LoVo (cell line): ENCODE measurements around the gene MAPK8IP1.

Experiments used
- DNase-seq: peaks from one replicate; pipeline ENCODE4 v3.0.0-alpha.2; 2016; ENCODE audit warnings: low spot score

MAPK8IP1 gene

DNA sequence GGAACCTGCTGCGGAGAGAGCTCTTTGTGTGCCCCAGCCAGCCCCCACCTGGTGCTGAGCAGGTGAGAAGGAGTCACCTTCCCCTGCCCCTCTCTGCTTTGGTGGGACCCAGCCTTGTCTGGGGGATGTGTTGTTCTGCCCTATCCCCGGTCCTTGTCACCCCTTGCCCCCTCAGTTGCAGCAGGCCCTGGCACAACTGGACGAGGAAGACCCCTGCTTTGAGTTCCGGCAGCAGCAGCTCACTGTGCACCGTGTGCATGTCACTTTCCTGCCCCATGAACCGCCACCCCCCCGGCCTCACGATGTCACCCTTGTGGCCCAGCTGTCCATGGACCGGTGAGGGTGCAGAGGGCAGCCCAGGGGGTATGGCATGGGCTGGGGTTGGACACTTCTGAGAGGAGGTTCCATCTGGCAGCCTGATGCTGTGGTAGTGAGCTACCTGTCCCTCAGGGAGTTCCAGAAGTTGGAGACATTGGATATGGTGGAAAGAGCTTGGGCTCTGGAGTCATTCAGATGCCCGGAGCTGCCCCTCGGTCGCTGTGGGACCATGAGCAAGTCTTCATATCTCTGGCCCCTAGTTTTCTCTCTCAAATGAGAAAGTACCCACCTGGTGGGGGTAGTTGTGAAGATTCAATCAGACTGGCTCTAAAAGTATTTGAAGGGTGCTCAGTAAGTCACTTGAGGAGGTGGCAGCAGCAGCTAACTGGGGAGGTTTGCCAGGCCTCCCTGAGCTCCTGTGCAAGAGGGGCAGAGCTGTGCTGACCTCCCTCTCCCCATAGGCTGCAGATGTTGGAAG lies 41.3 kb downstream of the MAPK8IP1 start:
- DNase-seq = no peak

DNA sequence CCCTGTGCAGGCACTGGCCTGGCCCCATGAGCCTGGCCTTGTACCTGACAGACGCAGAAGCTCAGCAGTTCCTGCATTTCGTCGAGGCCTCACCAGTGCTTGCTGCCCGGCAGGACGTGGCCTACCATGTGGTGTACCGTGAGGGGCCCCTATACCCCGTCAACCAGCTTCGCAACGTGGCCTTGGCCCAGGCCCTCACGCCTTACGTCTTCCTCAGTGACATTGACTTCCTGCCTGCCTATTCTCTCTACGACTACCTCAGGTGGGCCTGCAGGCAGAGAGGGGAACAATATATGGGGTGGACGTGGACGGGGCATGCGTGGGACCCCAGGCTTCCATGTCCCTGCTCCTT lies 41.9 kb downstream of the MAPK8IP1 start:
- no peak for DNase-seq

DNA sequence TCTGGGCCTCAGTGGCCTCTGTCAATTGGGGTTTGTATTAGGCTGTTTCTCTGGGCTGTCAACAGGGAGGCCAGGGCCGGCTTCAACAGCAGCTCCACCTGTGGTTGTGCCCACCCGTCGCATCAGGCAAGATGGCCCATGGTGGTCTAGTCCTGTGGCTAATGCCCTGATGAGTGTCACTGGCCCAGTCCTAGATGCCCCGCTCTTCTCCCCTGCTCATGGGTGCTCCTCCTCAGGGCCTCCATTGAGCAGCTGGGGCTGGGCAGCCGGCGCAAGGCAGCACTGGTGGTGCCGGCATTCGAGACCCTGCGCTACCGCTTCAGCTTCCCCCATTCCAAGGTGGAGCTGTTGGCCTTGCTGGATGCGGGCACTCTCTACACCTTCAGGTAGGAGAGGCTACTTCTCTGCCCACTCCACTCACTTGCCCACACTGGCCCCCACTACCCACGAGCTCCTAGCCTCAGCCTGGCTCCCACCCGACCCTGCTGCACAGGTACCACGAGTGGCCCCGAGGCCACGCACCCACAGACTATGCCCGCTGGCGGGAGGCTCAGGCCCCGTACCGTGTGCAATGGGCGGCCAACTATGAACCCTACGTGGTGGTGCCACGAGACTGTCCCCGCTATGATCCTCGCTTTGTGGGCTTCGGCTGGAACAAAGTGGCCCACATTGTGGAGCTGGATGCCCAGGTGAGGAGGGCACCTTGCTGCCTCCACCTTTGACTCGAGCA lies 42.4 kb downstream of the MAPK8IP1 start:
- no peak for DNase-seq

DNA sequence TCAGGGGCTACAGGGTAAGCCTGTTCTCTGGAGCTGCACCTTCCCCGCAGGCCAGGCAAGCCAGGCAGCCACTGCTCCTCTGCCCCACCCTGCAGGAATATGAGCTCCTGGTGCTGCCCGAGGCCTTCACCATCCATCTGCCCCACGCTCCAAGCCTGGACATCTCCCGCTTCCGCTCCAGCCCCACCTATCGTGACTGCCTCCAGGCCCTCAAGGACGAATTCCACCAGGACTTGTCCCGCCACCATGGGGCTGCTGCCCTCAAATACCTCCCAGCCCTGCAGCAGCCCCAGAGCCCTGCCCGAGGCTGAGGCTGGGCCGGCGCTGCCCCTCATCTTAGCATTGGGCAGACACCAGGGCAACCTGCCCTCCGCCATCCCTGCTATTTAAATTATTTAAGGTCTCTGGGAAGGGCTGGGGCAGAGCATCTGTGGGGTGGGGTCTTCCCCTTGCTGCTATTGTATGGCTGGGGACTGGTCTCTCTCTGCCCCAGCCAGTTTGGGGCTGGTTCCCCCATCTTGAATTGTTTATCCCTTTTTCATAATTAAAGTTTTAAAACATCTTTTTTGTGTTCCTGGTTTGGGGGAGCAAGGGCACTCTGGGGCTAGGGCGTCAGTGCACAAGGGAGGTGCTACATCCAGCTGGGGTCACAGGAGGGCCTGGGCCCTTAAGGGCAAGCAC lies 43.2 kb downstream of the MAPK8IP1 start:
- DNase-seq = no peak

DNA sequence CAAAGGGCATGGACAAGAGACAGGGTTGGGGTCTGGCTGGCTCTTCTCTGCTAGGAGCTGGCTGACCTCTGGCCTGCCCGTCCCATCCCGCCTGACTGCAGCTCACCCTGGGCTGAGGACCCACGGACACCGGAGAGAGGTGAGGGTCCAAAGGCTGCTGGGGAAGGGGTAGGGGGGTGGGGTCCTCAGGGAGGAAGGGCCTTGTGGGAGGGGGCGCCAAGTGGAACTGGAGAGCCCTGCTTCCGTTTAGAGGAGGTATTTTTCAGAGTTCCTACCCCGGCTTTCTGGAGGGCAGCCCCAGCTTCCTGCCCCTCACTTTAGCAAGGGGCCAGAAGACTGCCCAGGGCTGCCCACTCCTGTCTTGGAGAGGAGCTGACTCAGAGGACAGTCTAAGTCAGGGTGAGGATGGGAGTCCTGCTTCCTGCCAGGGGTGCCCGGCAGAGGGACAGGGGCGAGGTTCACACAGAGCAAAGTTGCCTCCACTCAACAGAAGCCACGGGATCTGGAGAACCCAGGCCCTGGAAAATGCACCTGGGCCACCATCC lies 44.1 kb downstream of the MAPK8IP1 start:
- no peak for DNase-seq

DNA sequence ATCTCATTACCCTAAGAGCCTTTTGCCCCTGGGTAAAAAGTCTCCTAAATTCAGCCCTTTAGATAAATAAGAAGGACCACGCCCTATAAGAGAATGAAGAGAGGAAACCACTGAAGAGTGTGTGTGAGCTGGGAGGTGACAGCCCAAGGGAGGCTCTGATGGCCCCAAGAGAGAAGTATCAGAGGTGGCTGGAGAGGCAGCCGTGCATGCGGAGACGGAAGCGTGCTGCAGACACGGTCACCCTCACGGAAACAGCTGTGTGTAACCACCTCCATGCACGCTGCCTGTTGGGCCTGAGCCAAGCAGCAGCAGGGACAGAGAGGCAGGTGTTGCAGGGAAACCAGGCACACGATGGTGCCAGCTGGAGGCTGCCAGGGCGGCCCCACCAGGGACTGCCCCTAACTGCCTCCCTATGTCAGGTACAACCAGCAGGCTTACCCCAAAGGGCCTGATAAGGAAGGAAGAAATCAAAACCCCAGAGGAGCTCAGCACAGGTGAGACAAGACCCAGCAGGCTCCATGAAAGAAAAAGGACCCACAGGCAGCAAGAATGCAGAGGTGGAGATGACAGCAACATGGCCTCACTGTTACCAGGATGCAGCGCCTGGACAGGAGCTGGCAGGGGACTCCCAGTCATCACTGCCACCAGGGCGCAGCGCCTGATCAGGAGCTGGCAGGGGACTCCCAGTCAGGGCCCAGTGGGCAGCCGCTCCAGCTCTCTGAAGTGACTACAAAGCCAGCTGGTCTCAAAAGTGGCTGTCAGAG lies 44.8 kb downstream of the MAPK8IP1 start:
- DNase-seq = no peak

DNA sequence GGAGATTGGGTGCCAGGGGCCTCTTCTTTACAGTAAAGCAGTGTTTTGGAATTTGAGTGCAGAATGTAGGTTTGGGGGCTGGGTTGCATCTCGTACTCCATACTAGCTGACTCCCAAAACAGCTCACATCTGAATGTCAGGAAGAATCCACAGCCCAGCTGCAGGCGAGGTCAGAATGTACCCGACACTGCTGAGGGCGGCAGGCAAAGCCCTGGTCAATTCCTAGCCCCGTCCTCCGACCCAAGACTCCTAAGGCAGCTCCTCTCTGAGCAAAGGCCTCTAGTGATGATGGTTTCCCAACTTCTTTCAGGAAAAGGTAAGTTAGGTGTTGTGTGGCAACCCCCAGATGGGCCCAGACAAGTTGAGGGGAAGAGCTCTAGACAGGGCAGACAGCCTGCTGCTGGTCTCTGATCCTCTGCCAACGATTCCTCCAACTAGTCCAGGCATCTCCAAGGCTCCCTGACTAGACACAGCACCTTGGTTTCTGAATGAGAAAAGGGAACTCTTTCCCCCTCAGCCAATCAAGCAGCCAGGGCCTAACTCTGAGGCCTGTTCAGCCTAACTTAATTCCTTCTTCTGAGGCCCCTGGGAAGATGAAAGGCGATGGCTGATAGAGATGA lies 45.6 kb downstream of the MAPK8IP1 start:
- DNase-seq = no peak

DNA sequence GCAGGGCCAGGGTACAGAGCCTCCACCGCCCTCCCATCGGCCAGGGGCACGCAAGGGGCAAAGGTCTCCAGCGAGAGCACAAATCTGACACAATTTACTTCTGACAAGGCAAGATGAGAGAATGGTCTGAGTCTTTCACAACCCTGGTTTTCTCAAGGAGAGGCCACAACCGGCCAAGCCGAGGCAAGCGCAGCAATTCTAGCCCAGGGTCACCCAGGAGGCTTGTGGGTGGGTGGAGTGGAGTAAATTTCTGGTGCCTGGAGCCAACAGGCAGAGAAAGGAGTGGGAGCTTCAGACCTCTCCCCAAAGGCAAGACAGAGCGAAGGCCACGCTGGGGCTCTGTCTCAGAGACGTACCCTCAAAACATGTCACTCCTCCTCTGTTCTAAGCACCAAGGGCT lies 46.3 kb downstream of the MAPK8IP1 start:
- DNase-seq = no peak

DNA sequence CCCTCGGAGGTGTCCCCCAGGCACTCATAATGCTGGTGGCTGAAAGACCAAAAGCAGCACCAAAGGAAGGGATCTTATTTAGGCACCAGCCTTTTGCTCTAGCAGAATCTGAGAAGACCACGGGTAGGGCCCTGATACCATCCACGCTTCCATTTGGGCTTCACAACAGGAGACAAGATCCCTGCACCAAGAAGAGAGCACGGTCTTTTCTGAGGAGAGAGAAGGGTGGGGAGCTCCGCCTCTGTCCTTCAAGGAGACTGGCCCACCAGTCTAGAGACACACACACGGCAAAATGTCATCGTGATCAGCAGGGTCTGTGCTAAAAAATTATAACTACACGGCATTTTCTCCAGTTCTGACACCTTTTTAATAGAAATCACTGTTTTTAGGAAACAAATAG lies 46.8 kb downstream of the MAPK8IP1 start:
- DNase-seq = no peak

DNA sequence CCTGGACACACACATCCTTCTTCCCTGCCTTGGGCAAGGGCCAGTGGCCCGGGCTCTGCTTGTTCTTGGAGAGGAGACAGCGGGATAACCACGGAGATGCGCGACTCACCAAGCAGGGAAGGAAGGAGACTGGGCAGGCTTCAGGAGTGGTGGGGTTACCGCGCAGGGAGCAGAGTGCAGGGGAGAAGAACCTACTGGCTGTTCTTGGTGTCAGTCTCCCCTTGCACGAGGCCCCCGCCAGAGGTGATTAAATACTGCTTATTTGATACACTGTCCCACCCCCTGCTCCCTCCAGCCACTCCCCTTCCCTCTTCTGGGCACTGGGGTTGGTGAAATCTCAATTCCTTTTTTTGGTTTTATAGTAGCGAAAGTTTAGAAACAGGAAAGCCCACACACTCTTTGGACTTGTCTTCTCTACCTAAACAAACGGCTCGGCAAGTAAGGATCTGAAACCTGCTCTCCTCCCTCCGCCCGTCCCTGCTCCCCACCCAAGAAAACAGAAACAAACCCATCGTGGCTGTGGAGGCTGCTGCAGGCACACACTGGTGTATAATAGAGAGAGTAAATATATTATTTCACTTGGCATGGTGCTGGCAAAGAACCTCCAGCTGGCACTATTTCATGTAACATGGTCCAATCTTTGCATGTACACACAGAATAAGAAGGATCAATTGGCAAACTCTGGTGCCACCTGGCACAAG lies 47.8 kb downstream of the MAPK8IP1 start:
- DNase-seq = no peak

DNA sequence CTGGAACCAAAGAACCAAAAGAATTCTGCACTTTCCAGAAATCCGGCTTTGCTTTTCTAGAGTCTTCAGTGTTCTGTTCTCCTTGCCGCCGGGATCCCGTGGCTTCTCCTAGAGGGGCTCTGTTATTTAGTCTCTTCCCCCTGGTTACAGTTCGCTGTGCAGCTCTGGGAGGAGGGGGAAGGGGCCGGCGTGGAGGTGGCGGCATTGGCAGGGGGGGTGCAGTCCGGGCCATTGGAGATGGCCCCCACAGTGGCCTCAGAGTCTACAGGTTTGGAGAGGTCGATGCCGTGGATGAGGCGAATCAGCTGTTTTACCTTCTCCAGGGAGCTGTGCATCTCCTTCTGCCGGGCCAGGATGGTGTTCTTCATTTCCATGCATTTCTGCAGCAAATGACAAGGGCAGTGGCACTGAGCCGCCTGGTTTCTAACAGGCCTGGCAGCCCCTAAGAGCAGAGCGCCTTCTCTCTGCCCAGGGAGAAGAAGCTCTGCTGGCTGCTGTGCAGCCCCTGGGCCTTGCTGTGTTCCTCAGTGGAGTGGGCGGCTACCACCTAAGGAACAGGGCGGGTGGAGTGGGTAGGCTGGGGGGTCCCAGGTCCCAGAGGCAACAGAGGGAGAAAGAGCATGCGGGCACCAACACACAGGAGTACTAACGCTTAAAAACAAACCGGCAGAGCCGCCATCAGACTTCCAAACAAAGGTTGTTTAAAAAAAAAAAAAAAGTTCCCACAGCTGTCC lies 48.6 kb downstream of the MAPK8IP1 start:
- no peak for DNase-seq

DNA sequence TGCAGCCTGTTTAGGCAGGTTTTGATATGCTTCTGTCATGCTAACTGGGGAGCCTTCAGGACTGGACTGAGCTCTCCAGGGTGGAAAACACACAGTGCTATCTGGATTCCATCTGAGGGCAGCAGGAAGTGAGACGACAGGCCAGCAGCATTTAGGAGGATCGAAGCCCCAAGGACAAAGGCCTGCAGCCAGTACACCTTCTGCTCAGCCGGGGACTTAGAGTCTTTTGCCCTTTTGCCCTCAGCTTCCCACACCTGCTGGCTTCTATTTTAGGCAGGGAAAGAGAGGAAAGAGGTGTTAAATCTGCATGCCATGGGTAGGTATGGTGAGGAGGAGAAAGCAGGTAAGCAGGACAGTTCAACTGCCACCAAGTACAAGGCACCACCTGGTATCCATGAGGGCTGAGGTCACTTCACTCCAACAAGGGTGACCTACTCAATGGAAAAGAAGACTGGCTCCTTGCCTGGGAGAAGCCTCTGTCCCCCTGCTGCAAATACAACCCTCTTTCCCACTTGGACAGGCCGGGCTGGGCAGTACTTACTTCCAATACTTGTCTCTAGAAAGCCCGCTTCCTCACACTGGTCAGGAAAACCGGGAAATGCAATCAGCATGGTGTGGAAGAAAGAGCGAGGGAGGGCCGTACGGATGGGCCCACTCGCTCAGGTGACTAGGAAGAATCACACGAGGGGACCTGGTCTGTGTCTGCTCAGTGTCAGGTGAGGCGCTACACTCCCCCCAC lies 49.3 kb downstream of the MAPK8IP1 start:
- no peak for DNase-seq

DNA sequence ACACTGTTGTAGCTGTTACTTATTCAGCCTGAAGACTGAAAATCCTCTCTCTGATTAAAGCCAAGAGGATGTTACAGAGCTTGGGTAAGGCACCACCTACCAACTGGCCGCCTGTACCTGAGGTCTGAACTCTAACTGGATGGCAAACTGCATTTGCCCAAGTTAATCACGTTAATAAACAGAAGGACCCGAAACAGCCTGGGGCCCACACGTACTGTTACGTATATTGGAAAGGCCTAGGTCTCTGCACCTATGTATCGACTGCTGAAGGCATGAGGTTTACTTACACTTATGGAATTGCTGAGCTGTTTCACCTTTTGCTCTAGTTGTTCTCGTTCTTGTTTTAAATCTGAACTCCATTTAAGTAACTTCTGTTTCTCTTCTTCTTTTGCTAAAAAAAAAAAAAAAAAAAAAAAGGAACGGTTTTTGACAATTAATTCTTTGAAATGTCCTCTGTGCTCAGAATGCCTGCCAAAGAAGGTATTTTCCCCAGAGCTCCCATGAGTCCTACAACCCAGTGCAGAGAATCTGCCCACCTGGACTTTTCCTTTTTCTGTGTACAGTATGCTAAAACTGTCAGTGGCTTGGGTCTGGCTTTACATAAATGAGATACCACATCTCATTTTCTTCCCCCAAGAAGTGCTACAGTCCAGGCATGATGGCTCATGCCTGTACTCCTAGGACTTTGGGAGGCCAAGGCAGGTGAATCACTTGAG lies 50.1 kb downstream of the MAPK8IP1 start:
- DNase-seq = no peak

DNA sequence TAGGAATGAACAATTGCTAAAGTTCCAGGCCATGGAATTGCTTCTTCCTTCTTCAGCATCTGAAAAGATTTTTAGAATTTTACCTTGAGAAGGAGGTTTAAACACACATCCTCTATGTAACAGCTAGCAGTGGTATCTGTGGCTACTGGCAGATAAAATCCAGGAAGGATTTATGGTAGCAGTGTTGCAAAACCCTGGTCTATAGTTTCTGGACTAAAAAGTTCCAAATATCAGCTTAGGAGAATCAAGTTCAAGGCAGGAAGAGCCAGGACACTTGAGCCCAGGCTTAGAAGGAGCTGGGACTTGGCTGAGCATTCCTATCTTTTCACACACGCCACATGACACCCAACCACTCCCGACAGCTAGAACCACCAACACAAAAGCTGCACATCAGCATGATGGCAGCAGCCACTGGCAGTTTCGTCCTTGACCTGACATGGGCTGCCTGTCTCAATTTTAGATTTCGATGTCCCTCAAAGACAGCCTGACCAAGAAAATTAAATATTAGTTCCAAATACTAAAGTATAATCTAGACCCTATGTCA lies 51.1 kb downstream of the MAPK8IP1 start:
- DNase-seq = no peak

DNA sequence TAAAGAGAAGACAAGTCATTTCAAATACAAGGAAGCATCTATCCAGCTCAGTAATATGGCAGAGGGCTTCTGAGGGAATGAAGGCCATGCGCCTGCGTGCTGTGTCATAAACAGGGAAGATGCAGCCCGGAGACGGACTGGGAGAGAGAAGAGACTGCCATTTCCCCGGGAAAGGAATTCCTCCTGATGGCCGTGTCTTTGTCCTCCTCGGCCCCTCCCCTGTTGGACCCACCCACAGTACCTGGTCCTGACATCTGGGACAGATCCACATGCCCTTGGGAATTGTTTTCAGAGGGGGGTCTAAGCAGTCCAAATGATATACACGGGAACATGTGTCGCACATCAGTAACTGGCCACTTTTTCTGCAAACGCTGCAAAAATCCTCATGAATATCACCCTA lies 52.5 kb downstream of the MAPK8IP1 start:
- no peak for DNase-seq

DNA sequence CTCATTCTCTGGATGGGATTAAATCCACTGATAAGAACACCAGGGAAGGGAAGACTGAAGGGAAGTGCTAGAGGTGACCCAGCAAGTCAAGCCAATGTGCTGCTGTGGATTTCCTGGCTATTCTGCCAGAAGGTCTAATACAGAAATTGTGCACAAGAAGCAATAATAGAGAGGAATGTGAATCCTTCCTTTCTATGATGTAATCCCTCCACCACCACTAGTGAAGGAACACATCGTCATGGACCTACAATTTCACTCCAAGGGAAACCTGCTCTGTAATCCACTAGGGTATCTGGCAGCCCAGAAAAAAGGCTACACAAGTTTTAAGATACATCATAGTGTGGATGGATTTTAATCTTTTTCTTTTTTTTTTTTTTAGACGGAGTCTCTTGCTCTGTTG lies 54.4 kb downstream of the MAPK8IP1 start:
- DNase-seq = no peak

DNA sequence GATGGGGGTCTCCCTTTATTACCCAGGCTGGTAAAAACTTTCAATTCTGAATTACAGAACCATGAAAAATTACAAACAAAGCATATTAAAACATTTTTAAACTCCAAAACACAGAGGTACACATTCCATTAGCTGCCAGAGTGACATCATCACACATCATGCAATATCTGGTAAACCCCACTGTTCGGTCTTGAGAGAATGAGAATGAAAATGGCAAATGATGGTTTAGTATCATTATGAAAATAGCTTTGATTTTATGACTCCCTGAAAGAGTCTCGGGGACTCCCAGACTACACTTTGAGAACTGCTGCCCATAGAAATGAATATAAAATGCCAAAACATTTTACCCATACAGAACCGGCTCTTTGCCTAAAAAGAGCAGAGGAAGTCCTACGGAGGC lies 55.8 kb downstream of the MAPK8IP1 start:
- no peak for DNase-seq

DNA sequence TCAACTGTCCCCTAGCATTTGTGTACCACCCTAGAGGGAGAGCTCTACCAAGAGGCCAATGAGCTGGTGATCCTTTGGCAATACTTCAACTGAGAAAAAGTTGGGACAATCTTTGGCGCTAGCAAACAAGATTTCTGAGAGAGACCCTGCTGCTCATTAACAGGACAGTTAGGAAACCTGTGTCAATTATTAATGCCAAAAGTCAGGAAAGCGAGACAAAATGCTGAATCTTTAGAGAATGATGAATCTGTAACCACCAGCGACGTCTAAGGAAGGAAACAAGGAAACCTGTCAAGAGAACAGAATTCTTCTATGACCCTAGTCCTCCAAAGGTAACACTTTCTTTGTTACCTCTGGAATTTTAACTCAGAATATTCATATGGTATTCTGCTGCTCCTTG lies 56.9 kb downstream of the MAPK8IP1 start:
- no peak for DNase-seq
